H1 (cell line): ENCODE results near the gene PSMD7. TPM values are rescaled to one million over a fixed set of nuclear protein-coding genes. Genes with fewer than 3 reads are reported as not detected.

ENCODE experiments used
- CTCF ChIP-seq, 3 experiments: IDR thresholded peaks; 1 replicate in 2 of 3; 2 replicates in 1 of 3; pipeline versions ENCODE4 v1.5.1 to v1.6.1; 2011; ENCODE audit warnings: low read length in 3 of 3, mild to moderate bottlenecking in 3 of 3, inconsistent platforms in 2 of 3, low read depth in 1 of 3, moderate library complexity in 1 of 3; ENCODE audit not compliant: insufficient read depth in 1 of 3; ENCODE audit errors: control extremely low read depth in 1 of 3
- polyA plus RNA-seq, 7 experiments: library from polyadenylated mRNA; depleted of rRNA in 3 of 7; stranded (reverse) in 5 of 7; unstranded in 2 of 7; fragments of >200 nt in 5 of 7; fragments of 200-250 nt in 2 of 7; gene quantifications; 1 replicate in 5 of 7; 2 replicates in 1 of 7; 4 replicates in 1 of 7; pipeline versions ENCODE4 v1.2.1 to v1.2.3, GENCODE V29; 2011 to 2013; ENCODE audit warnings: missing spikeins in 2 of 7, mixed read lengths in 2 of 7
- total RNA-seq: library from RNA; stranded (reverse); fragmentation: NEBNext Ultra II Directional; extraction: Animal tissue kit (Norgen Biotek cat#: 25700); gene quantifications from 2 replicates; pipeline ENCODE4 v1.2.1, GENCODE V29; 2021

The PSMD7 gene
- total and polyA plus RNA-seq, 2 of the 8 experiments (the other 6 are each of a cell fraction or from before 2014, with no cell fraction given) = 91.1 to 148 TPM

- TF ChIP-seq CTCF (IDR thresholded peaks at IDR 0.05; ENCODE audit: control extremely low read depth in 1 of 3, insufficient read depth in 1 of 3, low read depth in 1 of 3, low read length in 3 of 3) = no peak
Observed at GRCh38 chr16:74253161-74253938, 43.3 kb upstream of the PSMD7 start (continued).
